ENCODE results near the gene CLDN15.
"Not testable (repeated sequence)": the region's sequence is repeated elsewhere in the genome, so short reads cannot be mapped to it uniquely, and the experiment has no call there.

CLDN15 gene

GRCh38 chr7:101222275-101222830, 15.2 kb downstream of the CLDN15 start:
- DNase-seq (no peak), ATAC-seq (no peak)

DNA sequence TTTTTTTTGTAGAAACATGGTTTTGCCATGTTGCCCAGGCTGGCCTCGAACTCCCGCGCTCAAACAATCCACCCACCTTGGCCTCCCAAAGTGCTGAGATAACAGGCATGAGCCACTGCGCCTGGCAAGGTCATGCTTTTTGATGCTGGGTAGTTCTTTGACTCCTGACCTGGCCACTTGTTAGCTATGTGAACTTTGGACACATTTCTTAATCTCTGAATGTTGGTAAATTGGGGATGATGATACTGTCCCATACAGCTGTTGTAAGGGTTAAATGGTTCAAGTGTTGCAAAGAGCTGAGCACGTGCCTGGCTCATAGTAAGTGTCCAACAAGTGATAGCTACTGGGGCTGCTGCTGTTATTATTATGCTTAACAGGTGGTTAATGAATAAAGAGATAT, 17.3 kb downstream of the CLDN15 start:
- no peak for ATAC-seq
- no peak for DNase-seq

- no peak for DNase-seq
These were observed 19.1 kb downstream of the CLDN15 start for GRCh38 chr7:101218236-101219125.

DNA sequence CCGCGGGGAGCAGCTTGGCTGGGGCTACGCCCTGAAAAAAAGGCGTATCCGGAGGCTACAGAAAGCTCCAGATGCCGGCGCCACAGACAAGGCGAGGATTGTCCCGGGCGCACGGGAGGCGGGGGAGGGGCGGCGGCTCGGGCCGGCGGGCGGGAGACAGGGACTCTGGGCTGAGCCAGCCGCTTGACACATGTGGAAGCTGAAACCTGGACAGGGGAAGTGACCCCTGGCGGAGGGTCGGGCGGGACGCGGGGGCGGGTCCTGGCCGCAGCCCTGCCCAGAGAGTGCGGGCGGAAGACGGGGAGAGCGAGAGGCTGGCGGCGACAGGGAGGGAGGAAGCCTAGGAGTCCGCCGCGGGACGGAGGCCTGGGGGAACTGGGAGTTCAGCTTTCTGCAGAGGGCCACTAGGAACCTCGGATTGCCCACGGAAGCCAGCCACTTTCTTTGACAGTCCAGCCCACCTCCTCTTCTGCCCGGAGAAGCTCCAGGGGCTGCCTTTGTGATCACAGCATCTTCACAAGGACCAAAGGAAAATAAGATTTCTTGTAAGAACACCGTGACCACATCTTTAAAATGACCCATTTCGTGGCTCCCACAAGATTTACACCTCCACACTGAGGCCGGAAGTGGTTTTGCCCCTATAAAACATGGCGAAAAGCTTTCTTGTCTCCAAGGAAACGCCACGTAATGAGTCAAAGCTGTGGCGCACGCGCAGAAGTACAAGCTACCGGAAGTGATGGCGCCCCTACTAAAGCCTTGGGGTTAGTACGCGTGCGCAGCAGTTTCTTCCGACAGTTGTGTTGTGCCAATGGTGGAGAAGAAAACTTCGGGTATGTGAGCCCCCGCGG, 20.0 kb downstream of the CLDN15 start, which contains the start of the genes PLOD3 and ZNHIT1:
Gene PLOD3 (minus strand): TSS at position 194 of the 848 bp plus-strand sequence. CDS start 307 bp downstream, outside the sequence.
Gene ZNHIT1 (plus strand): TSS at position 778 of the 848 bp plus-strand sequence. CDS start 31 bp downstream, at position 809.
- ATAC-seq (peak; percentile 67), DNase-seq (peak; percentile 95)

More at GRCh38 chr7:101218236-101219125, 19.1 kb downstream of the CLDN15 start:
- no peak for ATAC-seq

DNA sequence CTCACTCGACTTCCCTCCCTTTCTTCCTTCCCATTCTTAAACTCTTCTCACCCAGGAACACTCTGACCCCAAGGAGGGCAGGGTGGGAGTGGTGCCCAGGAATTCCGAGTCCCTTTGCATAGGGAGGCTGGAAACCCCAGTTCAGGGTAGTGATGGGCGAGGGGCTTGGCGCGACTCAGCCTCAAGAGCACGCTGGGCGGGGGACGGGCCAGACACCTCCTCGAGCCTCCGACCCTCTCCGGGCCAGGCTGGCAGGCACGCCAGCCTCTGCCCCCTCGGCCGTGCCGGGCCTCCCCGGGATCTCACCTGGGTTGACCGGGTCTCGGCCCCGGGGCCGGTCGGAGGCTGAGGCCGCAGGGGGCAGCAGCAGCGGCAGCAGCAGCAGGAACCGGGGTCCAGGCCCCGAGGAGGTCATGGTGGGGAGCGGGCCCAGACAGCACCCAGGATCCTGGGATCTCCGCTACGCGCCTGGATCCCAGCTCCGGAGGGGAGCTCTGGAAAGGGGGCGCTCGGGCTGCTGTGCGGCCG, 20.7 kb downstream of the CLDN15 start:
- peak; percentile 7 for ATAC-seq
- DNase-seq, result no peak

DNA sequence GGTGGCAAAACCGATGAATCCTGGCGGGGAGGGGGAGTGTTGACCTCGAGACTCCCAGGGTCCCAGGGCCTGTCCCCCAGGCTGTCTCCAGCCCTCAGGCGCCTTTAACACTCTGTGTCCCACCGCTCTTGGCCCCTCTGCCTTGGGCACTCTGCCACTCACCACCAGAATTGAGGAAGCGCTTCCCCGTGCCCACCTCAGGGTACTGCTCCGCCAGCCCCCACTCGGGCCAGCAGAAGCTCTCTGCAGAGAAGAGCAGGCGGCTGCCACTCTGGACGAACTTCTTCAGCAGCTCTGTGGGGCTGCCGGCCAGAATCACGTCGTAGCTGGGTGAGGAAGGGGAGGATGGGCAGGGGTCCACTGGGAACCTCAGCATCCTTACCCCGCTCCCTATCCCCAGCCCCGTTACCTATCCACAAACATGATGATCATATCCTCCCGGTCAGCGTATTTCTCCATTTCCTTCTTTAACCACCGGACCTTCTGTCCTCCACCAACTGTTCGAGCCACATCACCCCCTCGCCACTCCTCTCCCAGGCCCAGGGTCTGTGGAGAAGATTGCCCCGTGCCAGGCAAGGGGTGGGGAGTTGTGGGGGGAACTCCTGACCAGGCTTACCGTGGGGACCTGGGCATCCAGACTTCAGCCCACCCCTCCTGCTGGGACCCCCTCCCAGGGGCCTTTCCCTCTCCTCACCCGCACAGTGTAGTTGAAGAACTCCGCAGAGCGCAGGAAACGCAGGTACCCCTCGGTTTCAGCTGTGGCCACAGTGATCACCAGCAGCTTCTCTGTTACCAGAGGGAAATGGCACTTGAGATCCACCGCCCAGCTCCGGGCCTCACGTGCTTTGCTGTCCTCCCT, 21.4 kb downstream of the CLDN15 start:
- ATAC-seq (no peak), DNase-seq (no peak)

DNA sequence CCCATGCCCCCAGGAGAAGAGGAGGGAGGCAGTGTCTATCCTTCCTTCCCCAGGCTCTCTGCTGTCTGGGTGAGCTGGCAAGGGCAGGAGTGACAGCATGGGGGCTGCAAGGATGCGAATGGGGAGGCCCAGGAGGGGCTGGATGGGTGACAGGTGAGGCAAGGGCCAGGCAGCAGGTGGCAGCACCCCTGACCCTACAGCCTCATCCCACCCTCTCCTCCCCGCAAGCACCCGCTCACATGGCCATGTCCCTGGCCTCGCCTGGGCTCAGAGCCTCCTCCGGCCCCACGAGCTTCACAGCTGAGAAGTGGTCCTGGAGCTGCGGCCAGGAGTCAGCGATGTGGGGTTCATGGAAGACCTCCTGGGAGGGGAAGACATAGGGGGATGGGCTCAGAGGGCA, 25.6 kb downstream of the CLDN15 start:
- ATAC-seq (no peak), DNase-seq (no peak)

DNA sequence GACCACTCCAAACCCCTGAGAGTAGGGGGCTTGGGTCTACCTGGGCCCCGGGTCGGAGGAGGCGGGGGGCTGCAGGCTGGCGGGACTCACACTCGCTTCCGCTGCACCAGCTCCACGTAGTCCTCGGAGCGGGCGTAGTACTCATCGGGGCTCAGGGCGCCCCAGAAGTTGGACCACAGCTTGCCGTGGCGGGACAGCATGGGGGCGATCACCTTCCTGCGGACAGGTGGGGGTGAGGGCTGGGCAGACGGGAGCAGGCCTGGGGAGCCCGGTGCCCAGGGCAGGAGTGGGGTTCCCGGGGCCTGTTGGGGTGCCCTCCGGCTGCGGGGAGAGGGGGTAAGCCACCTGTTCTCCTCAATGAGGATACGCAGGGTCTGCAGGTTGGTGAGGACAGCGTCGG, 26.1 kb downstream of the CLDN15 start:
- DNase-seq, result no peak
- ATAC-seq, result no peak

DNA sequence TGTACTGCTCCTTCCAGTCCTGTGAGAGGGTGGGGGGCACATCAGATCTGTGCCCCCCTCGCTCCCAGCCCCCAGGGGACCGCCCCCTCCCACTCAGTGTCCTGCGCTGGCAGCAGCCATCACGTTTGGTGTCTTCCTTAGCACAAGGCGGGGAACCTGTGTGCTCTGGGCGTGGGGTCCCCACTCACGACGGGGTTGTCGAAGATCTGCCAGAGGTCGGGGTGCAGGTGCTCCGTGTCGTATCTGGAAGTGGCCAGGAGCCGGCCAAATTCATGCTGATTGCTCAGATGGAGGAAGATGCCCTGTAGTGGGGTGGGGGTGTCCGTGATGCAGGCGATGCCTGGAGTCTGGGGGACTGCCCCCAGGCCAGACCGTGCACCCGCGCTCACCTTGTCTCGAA, 27.5 kb downstream of the CLDN15 start:
- DNase-seq (no peak), ATAC-seq (no peak)

- ATAC-seq (no peak), DNase-seq (no peak)
These were observed 28.8 kb downstream of the CLDN15 start for GRCh38 chr7:101208794-101209193.

DNA sequence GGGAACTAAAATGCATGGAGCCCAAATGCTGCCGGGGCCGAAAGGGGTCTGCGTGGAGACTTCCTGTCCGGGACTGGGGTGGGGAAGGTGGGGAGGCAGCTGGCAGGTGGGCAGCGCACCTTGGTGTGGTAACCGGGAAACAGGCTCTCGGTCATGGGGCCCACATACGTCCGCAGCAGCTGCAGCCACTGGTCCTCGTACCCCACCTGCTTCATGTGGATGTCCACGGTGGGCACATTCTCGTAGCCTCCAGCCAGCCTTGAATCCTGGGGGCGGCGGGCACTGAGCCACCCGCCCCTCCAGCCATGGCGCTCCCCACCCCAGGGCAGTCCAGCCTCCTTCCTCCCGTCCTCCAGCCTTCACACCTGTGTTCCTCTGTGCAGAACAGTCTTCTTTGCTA, 30.1 kb downstream of the CLDN15 start:
- ATAC-seq (no peak), DNase-seq (no peak)

DNA sequence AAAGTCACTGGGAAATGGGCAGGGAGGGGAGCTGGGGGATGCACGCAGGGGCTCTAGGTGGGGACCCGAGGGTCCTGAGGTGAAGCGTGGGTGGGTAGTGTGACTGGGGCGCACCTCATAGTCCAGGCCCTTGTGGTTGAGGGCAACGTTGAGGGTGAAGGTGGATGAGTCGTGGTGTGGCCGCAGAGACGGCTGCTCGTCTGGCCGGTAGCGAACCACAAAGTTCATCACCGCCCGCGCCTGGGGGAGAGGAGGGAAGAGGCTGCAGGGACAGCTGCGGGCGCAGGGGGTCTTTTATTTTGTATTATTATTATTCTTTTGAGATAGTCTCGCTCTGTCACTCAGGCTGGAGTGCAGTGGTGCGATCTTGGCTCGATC, 30.9 kb downstream of the CLDN15 start:
- no peak for ATAC-seq
- DNase-seq, result no peak

GRCh38 chr7:101205901-101206664, 31.5 kb downstream of the CLDN15 start:
- ATAC-seq, result no peak
- no peak for DNase-seq

DNA sequence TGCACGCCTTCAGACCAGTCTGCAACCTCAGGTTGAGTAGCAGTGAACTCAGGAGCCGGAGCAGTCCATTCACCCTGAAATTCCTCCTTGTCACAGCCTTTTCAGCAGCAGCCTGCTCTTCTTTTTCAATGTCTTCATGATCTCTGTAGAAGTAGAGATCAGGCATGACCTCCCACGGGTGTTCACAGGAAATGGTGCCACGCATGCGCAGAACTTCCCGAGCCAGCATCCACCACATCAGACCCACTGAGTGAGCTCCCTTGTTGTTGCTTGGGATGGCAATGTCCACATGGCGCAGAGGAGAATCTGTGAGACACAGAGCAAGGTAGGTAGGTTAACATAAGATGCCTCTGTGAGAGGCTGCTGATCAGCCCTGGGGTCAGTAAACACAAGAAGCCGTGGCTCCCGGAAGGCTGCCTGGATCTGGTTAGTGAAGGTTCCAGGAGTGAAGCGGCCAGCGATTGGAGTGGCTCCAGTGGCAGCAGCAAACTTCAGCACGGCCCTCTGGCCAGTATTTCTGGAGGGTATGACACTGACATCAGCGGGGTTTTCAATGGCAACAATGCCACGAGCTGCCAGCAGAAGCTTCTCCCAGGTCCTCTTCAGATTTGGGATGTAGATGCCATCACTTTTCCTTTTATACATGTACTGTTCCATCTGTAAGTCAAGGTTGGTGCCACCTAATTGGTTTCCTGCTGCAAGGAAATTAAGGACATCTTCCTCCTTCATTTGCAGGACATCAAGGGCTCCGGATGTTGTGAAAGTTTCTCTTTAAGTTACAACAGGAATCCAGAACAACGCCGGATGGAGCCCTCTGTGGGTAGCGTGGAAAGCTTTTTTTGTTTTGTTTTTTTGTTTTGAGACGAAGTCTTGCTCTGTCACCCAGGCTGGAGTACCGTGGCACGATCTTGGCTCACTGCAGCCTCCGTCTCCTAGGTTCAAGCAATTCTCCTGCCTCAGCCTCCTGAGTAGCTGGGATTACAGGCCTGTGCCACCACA, 33.6 kb downstream of the CLDN15 start:
- DNase-seq, result not testable (repeated sequence)

GRCh38 chr7:101202603-101202918, 35.0 kb downstream of the CLDN15 start:
- DNase-seq (no peak), ATAC-seq (no peak)

More for the DNA sequence above, 33.6 kb downstream of the CLDN15 start:
- not testable (repeated sequence) for ATAC-seq

- DNase-seq (no peak), ATAC-seq (no peak)
These were observed 35.7 kb downstream of the CLDN15 start for GRCh38 chr7:101201695-101202602.

- DNase-seq (no peak), ATAC-seq (no peak)
These were observed 36.6 kb downstream of the CLDN15 start, which contains the start of gene MOGAT3 for GRCh38 chr7:101200862-101201599. Gene MOGAT3 (minus strand): TSS chr7:101201036. CDS start chr7:101200854, 182 bp downstream.

GRCh38 chr7:101200504-101200861, 37.1 kb downstream of the CLDN15 start:
- ATAC-seq (no peak), DNase-seq (no peak)

All from stimulated activated naive CD8-positive, alpha-beta T cell treated with anti-CD3 and anti-CD28 coated beads, Interleukin-15, Interleukin-2, amounts not matched to agents 100 U/mL and 50 U/mL, for 24 hours (primary cell).